HG02981 (cell line): ENCODE data around the gene TNF.

Source experiments
- ATAC-seq: cut with Tn5 transposase; IDR thresholded peaks from one replicate; pipeline ENCODE4 v1.9.1; 2021; ENCODE audit warnings: mild to moderate bottlenecking, moderate library complexity; ENCODE audit not compliant: unreplicated experiment

Gene TNF

GRCh38 chr6:31622684-31623091 lies 47.3 kb downstream of the TNF start:
- no peak for ATAC-seq

- no peak for ATAC-seq
Observed at GRCh38 chr6:31624070-31624469, 48.7 kb downstream of the TNF start.

GRCh38 chr6:31626952-31627351 lies 51.6 kb downstream of the TNF start:
- ATAC-seq = no peak

GRCh38 chr6:31627690-31628287 lies 52.4 kb downstream of the TNF start:
- no peak for ATAC-seq
